HEK293 (cell line): ENCODE measurements around the gene PDSS1.

Source experiments
- CTCF ChIA-PET: fragments of 350-600 bp; formaldehyde crosslinking; extraction: SDS; loops from one replicate; lab custom pipeline; 2021; ENCODE audit warnings: antibody characterized with exemption; lab: Yijun Ruan, JAX
- POLR2A ChIA-PET: fragments of 300-600 bp; formaldehyde crosslinking; extraction: SDS; loops from one replicate; lab custom pipeline; 2020; ENCODE audit warnings: antibody characterized with exemption, inconsistent platforms; lab: Yijun Ruan, JAX
- H3K27ac ChIP-seq: fragments of 200-500 bp; sonication (Bioruptor generic); 2 replicates; pipeline ENCODE4 v1.5.1; 2014; ENCODE audit warnings: low read depth, low read length, control low read depth, inconsistent platforms; ENCODE audit errors: extremely low read depth
- H3K36me3 ChIP-seq, 2 experiments: fragments of 200-500 bp in 1 of 2; sonication (Bioruptor generic) in 1 of 2; 1 replicate in 1 of 2; 2 replicates in 1 of 2; pipeline ENCODE4 v1.5.1; 2014 to 2017; ENCODE audit warnings: inconsistent platforms in 2 of 2, low read length in 2 of 2; ENCODE audit not compliant: control insufficient read depth in 2 of 2, insufficient read depth in 1 of 2
- H3K4me1 ChIP-seq: fragments of 200-500 bp; sonication (Bioruptor generic); 2 replicates; pipeline ENCODE4 v1.5.1; 2014; ENCODE audit warnings: mild to moderate bottlenecking, low read length, inconsistent platforms; ENCODE audit not compliant: control insufficient read depth, insufficient read depth
- H3K4me3 ChIP-seq: 2 replicates; pipeline ENCODE4 v1.5.1; 2011; ENCODE audit warnings: low read depth, mild to moderate bottlenecking, control low read depth, low read length, moderate library complexity
- H3K9me3 ChIP-seq: fragments of 200-500 bp; sonication (Bioruptor generic); 2 replicates; pipeline ENCODE4 v1.5.1; 2014; ENCODE audit warnings: low read depth, low read length, inconsistent platforms; ENCODE audit not compliant: control insufficient read depth, insufficient read depth
- HOXC10 ChIP-seq: sonication (generic); formaldehyde crosslinking; IDR thresholded peaks from 2 replicates; pipeline ENCODE4 v1.8.1; 2023; ENCODE audit warnings: mild to moderate bottlenecking, missing genetic modification reagents
- PRDM10 ChIP-seq: fragments of 450-650 bp; formaldehyde crosslinking; IDR thresholded peaks from 2 replicates; pipeline ENCODE4 v1.5.1; 2016; ENCODE audit warnings: missing biosample characterization, missing genetic modification characterization
- ZBTB20 ChIP-seq: fragments of 450-650 bp; formaldehyde crosslinking; IDR thresholded peaks from 2 replicates; pipeline ENCODE4 v1.5.1; 2016; ENCODE audit warnings: missing biosample characterization, missing genetic modification characterization
- ZBTB21 ChIP-seq: fragments of 450-650 bp; formaldehyde crosslinking; IDR thresholded peaks from 2 replicates; pipeline ENCODE4 v1.5.1; 2017; ENCODE audit warnings: missing biosample characterization, missing genetic modification characterization
- ZBTB48 ChIP-seq: fragments of 450-650 bp; formaldehyde crosslinking; IDR thresholded peaks from 2 replicates; pipeline ENCODE4 v1.5.1; 2016; ENCODE audit warnings: missing biosample characterization, missing genetic modification characterization
- ZFP37 ChIP-seq: fragments of 450-650 bp; formaldehyde crosslinking; IDR thresholded peaks from 2 replicates; pipeline ENCODE4 v1.5.1; 2016; ENCODE audit warnings: missing biosample characterization, missing genetic modification characterization
- ZNF10 ChIP-seq: fragments of 450-650 bp; formaldehyde crosslinking; IDR thresholded peaks from 2 replicates; pipeline ENCODE4 v1.5.1; 2017; ENCODE audit warnings: missing biosample characterization, missing genetic modification characterization
- ZNF148 ChIP-seq: fragments of 450-650 bp; formaldehyde crosslinking; IDR thresholded peaks from 2 replicates; pipeline ENCODE4 v1.5.0; 2017; ENCODE audit warnings: missing biosample characterization, missing genetic modification characterization, borderline replicate concordance
- ZNF366 ChIP-seq: fragments of 450-650 bp; formaldehyde crosslinking; conservative IDR thresholded peaks from 2 replicates; pipeline ENCODE4 v1.5.1; 2016; ENCODE audit warnings: missing biosample characterization, missing genetic modification characterization
- ZNF433 ChIP-seq: fragments of 450-650 bp; formaldehyde crosslinking; IDR thresholded peaks from 2 replicates; pipeline ENCODE4 v1.5.1; 2016; ENCODE audit warnings: missing biosample characterization, missing genetic modification characterization, low read depth
- ZNF549 ChIP-seq: fragments of 450-650 bp; IDR thresholded peaks from 2 replicates; pipeline ENCODE4 v1.5.1; 2018; ENCODE audit warnings: missing biosample characterization, missing genetic modification characterization, mild to moderate bottlenecking, inconsistent platforms, moderate library complexity
- ZNF560 ChIP-seq: fragments of 450-650 bp; formaldehyde crosslinking; IDR thresholded peaks from 2 replicates; pipeline ENCODE4 v1.5.1; 2017; ENCODE audit warnings: missing biosample characterization, missing genetic modification characterization, borderline replicate concordance
- ZNF658 ChIP-seq: fragments of 450-650 bp; formaldehyde crosslinking; IDR thresholded peaks from 2 replicates; pipeline ENCODE4; 2016; ENCODE audit warnings: missing biosample characterization, missing genetic modification characterization
- ZNF776 ChIP-seq: fragments of 450-650 bp; formaldehyde crosslinking; IDR thresholded peaks from 2 replicates; pipeline ENCODE4 v1.5.0; 2017; ENCODE audit warnings: missing biosample characterization, missing genetic modification characterization, borderline replicate concordance
- ZNF792 ChIP-seq: fragments of 450-650 bp; formaldehyde crosslinking; IDR thresholded peaks from 2 replicates; pipeline ENCODE4 v1.5.1; 2016; ENCODE audit warnings: missing biosample characterization, missing genetic modification characterization
- ZSCAN4 ChIP-seq: fragments of 450-650 bp; formaldehyde crosslinking; IDR thresholded peaks from 2 replicates; pipeline ENCODE4 v1.5.1; 2017; ENCODE audit warnings: missing biosample characterization, missing genetic modification characterization

Gene PDSS1

GRCh38 chr10:26662864-26663263, 34.6 kb upstream of the PDSS1 start (continued):
- TF ChIP-seq ZSCAN4 (tag by site-specific recombination) (no peak), ZNF560 (tag by site-specific recombination) (no peak), ZNF148 (no peak), ZNF10 (no peak), HOXC10 (CRISPR knock-in tag) (no peak), ZNF658 (tag by site-specific recombination) (no peak), ZNF776 (tag by site-specific recombination) (no peak), ZNF549 (no peak), ZNF433 (tag by site-specific recombination) (no peak), ZBTB20 (tag by site-specific recombination) (no peak)

GRCh38 chr10:26665080-26666048, 32.1 kb upstream of the PDSS1 start:
- Histone ChIP-seq H3K4me1 (no peaks in the 10 kb centered on the region), H3K4me3 (no peak overlapping the region), H3K27ac (no peak overlapping the region), H3K9me3 (no peaks in the 10 kb centered on the region), H3K36me3 (no peaks in the 10 kb centered on the region)
- no peak for TF ChIP-seq ZNF776 (tag by site-specific recombination)
- TF ChIP-seq ZNF433 (tag by site-specific recombination): no peak
- TF ChIP-seq ZNF792: no peak
- TF ChIP-seq ZBTB21: no peak
- no peak for TF ChIP-seq PRDM10
- TF ChIP-seq ZBTB48 (tag by site-specific recombination): no peak
- ChIA-PET CTCF (interaction anchor here (1.5 kb wide), 1 partner anchor 217 kb away, joined by 3 read pairs; no protein-coding TSS in a partner anchor), POLR2A (no interaction called here)

- peak; percentile 28; the same call in 1 of the 2 replicates for TF ChIP-seq ZNF366
- no peak for TF ChIP-seq ZFP37 (tag by site-specific recombination)
- Histone ChIP-seq H3K4me3 (no peak overlapping the region), H3K4me1 (no peaks in the 10 kb centered on the region), H3K36me3 (no peaks in the 10 kb centered on the region), H3K27ac (no peak overlapping the region), H3K9me3 (no peaks in the 10 kb centered on the region)
- ChIA-PET CTCF (no interaction called here), POLR2A (no interaction called here)
Observed at GRCh38 chr10:26675873-26676257, 21.6 kb upstream of the PDSS1 start.
